Adrenal gland (tissue), 12 donors: ENCODE data around the gene ELMO3. TPM values are rescaled to one million over a fixed set of nuclear protein-coding genes. Genes with fewer than 3 reads are reported as not detected.
A peak's percentile ranks its signal among the peaks of the same experiment; 100 is the strongest.

Experiments
- DNase-seq, 7 donors: peaks; one replicate each; pipeline ENCODE4 v3.0.0-alpha.2; 2019 to 2020
- H3K27ac ChIP-seq, 5 donors: fragments of 200-600 bp; sonication (generic) in 4 of 5; 1 replicate in 3 of 5; 2 replicates in 2 of 5; pipeline versions ENCODE4 v1.5.1 to v1.8.0; 2016 to 2020; ENCODE audit warnings: mild to moderate bottlenecking in 1 of 5
- H3K27me3 ChIP-seq: fragments of 200-600 bp; 2 replicates; pipeline ENCODE4 v1.8.0; 2021
- H3K36me3 ChIP-seq, 2 donors: fragments of 200-600 bp; replicated peaks in 1 of 2; 1 replicate in 1 of 2; 2 replicates in 1 of 2; pipeline versions ENCODE4 v1.5.1 to v1.8.0; 2018 to 2022
- H3K4me1 ChIP-seq, 2 donors: fragments of 200-600 bp; replicated peaks in 1 of 2; 1 replicate in 1 of 2; 2 replicates in 1 of 2; pipeline versions ENCODE4 v1.5.1 to v1.8.0; 2018 to 2021
- H3K4me3 ChIP-seq, 4 donors: fragments of 200-600 bp; sonication (generic) in 3 of 4; one replicate each; pipeline ENCODE4 v1.5.1; 2016 to 2018
- H3K9me3 ChIP-seq, 3 donors: fragments of 200-600 bp; sonication (generic) in 1 of 3; replicated peaks in 1 of 3; 1 replicate in 2 of 3; 2 replicates in 1 of 3; pipeline versions ENCODE4 v1.5.1 to v1.8.0; 2016 to 2021
- POLR2A ChIP-seq, 2 donors: fragments of 450-650 bp; IDR thresholded peaks; one replicate each; pipeline ENCODE4 v1.6.1; 2017; ENCODE audit warnings: antibody characterized with exemption in 2 of 2, mild to moderate bottlenecking in 2 of 2, moderate library complexity in 1 of 2
- WGBS, 4 donors: extraction: QIAGEN DNeasy Blood & Tissue Kit in 2 of 4; methylation state at CpG; one replicate each; pipeline versions ENCODE4 v1.1.5 to v1.1.7; 2013 to 2017; 5-methylcytosine and 5-hydroxymethylcytosine counted together
- intact Hi-C, 2 donors: fragments of 100-400 bp; cut with DNase I; formaldehyde crosslinking; loops; one replicate each; pipeline versions ENCODE4 v1.14.1 to v1.15.0; 2022 to 2023
- polyA plus RNA-seq, 3 donors: library from polyadenylated mRNA; stranded (reverse); fragments of 200-250 nt in 2 of 3; fragments of 350-450 nt in 1 of 3; fragmentation: Illumina TruSeq in 1 of 3; extraction: RNeasy Lipid Tissue Mini Kit (QIAGEN cat#74804) in 1 of 3; gene quantifications; one replicate each; pipeline ENCODE4 v1.2.3, GENCODE V29; 2013 to 2014
- total RNA-seq, 9 donors: library from RNA; depleted of rRNA in 4 of 9; stranded (reverse); fragments of >200 nt in 4 of 9; fragments of 120-200 nt in 1 of 9; fragmentation: NEBNext Ultra II Directional in 1 of 9; extraction: Animal tissue kit (Norgen Biotek cat#: 25700) in 1 of 9; gene quantifications; one replicate each; pipeline versions ENCODE4 v1.1.0 to v1.2.4, GENCODE V29; 2013 to 2023
- TF ChIP-seq, protein P1 (sequence below), 6 experiments: fragments of 450-650 bp in 4 of 6; fragments of 200-600 bp in 2 of 6; sonication (generic) in 1 of 6; IDR thresholded peaks; 1 replicate in 5 of 6; 2 replicates in 1 of 6; pipeline versions ENCODE4 v1.5.1 to v1.8.0; 2016 to 2021; ENCODE audit warnings: antibody characterized with exemption in 6 of 6, mild to moderate bottlenecking in 2 of 6, moderate library complexity in 1 of 6
- donor health status: healthy with polysubstance abuse.
- donor health status: Bipolar disorder and iron deficiency.
- donor health status: DM: yes; HTN: yes; CAD: no.
- donor health status: DM: no; HTN: no; CAD: no.
- donor health status: DM: no; HTN: no; CAD: no.
- donor health status: DM: yes; HTN: yes; CAD: no.

ELMO3 gene
- total and polyA plus RNA-seq, 12 donors, result 0.18 to 7.0 (median 1.8) TPM

- H3K36me3 ChIP-seq, result no peaks in the 10 kb centered on the region
- intact Hi-C loops, result no loop called here
- DNase-seq, result no peak
- WGBS, 4 donors, result 4 to 12% (median 11%) methylated on average over 17 to 59 of the region's 59 CpGs; no CpG with 5 or more reads in 1 of the 4 donors
- H3K27ac ChIP-seq, result peak overlapping the region; percentile 65 to 99 (median 99)
- peak overlapping the region in 2 of 4 donors; percentile 74 to 82 for H3K4me3 ChIP-seq
- H3K4me1 ChIP-seq, result peaks cover 29 to 44% of the 10 kb centered on the region in 2 donors
- TF ChIP-seq, protein P1, sequence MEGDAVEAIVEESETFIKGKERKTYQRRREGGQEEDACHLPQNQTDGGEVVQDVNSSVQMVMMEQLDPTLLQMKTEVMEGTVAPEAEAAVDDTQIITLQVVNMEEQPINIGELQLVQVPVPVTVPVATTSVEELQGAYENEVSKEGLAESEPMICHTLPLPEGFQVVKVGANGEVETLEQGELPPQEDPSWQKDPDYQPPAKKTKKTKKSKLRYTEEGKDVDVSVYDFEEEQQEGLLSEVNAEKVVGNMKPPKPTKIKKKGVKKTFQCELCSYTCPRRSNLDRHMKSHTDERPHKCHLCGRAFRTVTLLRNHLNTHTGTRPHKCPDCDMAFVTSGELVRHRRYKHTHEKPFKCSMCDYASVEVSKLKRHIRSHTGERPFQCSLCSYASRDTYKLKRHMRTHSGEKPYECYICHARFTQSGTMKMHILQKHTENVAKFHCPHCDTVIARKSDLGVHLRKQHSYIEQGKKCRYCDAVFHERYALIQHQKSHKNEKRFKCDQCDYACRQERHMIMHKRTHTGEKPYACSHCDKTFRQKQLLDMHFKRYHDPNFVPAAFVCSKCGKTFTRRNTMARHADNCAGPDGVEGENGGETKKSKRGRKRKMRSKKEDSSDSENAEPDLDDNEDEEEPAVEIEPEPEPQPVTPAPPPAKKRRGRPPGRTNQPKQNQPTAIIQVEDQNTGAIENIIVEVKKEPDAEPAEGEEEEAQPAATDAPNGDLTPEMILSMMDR (IDR thresholded peaks at IDR 0.05), result no peak
- TF ChIP-seq POLR2A (IDR thresholded peaks at IDR 0.05), result no peak
- H3K9me3 ChIP-seq, result no peaks in the 10 kb centered on the region
- H3K27me3 ChIP-seq, result no peaks in the 10 kb centered on the region
These were observed 14.4 kb upstream of the ELMO3 start for GRCh38 chr16:67184453-67184994.

DNA sequence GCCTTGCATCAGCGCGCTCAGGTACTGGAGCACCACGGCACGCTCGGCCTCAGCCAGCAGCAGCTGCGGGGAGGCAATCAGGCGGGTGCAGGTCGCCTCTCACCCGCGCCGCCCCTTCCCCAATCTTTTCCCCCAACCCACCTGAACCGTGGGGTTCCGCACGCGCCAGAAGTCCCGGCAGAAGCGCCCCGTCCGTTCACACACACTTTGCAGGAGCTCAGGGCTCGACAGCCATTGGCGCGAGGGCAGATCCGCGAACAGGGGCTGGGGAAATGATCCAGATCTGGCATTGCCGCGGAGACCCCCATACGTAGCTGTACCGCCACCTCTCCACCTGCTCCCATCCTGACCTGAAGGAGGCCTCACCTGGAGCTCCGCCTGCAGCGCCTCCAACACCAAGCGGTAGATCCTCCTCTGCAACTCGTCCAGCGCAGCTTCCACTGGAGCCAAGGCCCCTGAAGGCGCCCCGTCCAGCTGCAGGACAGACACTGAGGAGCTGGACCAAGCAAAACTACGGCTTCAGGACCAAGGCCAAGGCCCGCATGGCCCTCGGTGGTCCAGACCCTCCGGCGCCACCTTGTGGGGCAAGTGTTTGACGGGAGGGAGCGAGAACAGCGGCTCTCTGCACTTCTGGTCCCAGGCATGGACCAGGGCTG lies 13.8 kb upstream of the ELMO3 start:
- TF ChIP-seq, protein P1 (IDR thresholded peaks at IDR 0.05), result peak; percentile 62 to 90 (median 83)
- peak in 1 of 2 donors; percentile 28 for TF ChIP-seq POLR2A (IDR thresholded peaks at IDR 0.05)
- peak overlapping the region in 1 of 4 donors; percentile 74 for H3K4me3 ChIP-seq
- H3K4me1 ChIP-seq, result peaks cover 29 to 49% of the 10 kb centered on the region in 2 donors
- no peaks in the 10 kb centered on the region for H3K9me3 ChIP-seq
- DNase-seq, result peak; percentile 90 to 97 (median 95)
- no peaks in the 10 kb centered on the region for H3K27me3 ChIP-seq
- intact Hi-C loops, result no loop called here
- no peaks in the 10 kb centered on the region for H3K36me3 ChIP-seq
- H3K27ac ChIP-seq, result peak overlapping the region in 2 of 5 donors; percentile 99
- WGBS, 4 donors, result 15 to 24% (median 18%) methylated on average over 17 to 43 of the region's 43 CpGs

GRCh38 chr16:67185651-67186134 lies 13.2 kb upstream of the ELMO3 start:
- 7 to 11% (median 10%) methylated on average over 10 to 12 of the region's 12 CpGs for WGBS, 4 donors
- Histone ChIP-seq H3K4me1 (peaks cover 29 to 47% of the 10 kb centered on the region in 2 donors), H3K4me3 (no peak overlapping the region), H3K27me3 (no peaks in the 10 kb centered on the region), H3K27ac (peak overlapping the region in 2 of 5 donors; percentile 99), H3K9me3 (no peaks in the 10 kb centered on the region), H3K36me3 (no peaks in the 10 kb centered on the region)
- DNase-seq, result no peak
- intact Hi-C loops, result no loop called here
- TF ChIP-seq, protein P1 (IDR thresholded peaks at IDR 0.05), result peak in 2 of 6 experiments; percentile 5 to 29
- no peak for TF ChIP-seq POLR2A (IDR thresholded peaks at IDR 0.05)

DNA sequence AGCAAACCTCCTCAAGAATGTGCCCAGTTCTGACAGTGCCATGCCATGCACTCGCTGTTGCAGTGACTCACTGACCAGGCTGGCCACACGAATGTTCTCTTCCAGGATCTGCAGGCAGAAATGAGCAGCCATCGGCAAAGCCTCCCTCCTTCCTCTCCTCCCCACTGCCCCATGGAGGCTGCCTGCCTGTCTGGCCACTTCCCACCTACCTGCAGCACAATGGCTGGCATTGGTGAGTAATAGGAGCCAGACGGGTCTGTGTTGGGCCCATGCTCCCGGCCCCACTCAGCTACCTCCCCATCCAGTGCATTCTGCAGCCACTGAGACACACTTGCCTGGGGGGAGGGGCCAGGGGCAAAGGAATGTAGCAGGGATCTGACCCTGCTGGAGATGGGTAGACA lies 12.4 kb upstream of the ELMO3 start:
- WGBS, 4 donors, result 38 to 48% (median 44%) methylated on average over 3 to 5 of the region's 5 CpGs
- Histone ChIP-seq H3K36me3 (no peaks in the 10 kb centered on the region), H3K27ac (peak overlapping the region in 1 of 5 donors; percentile 99), H3K4me1 (peaks cover 24 to 44% of the 10 kb centered on the region in 2 donors), H3K9me3 (no peaks in the 10 kb centered on the region), H3K4me3 (no peak overlapping the region), H3K27me3 (no peaks in the 10 kb centered on the region)
- DNase-seq, result no peak
- intact Hi-C loops, result no loop called here
- TF ChIP-seq POLR2A (IDR thresholded peaks at IDR 0.05), result no peak
- TF ChIP-seq, protein P1 (IDR thresholded peaks at IDR 0.05), result no peak
